ENCODE measurements around the gene SPTSSA.
A peak's percentile ranks its signal among the peaks of the same experiment; 100 is the strongest.

Gene SPTSSA

DNA sequence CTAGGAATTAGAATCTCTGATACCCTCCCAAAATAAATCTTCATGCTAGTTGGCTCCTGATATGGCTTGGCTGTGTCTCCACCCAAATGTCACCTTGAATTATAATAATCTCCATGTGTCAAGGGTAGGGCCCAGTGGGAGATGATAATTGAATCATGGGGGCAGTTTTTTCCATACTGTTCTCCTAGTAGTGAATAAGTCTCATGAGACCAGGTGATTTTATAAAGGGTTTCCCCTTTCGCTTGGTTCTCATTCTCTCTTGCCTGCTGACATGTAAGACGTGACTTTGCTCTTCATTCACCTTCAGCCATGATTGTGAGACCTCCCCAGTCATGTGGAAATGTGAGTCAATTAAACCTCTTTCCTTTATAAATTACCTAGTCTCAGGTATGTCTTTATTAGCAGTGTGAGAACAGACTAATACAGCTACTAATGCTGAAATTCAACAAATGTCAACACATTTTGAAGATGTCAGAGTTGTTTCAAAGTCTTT is 12.2 kb upstream of the SPTSSA start:
- Histone ChIP-seq H3K4me1 (no peaks in the 10 kb centered on the region), H3K4me2 (no peak overlapping the region), H3K36me3 (no peaks in the 10 kb centered on the region), H3K27ac (no peak overlapping the region), H3K9me3 (peaks cover 7% of the 10 kb centered on the region), H3K4me3 (no peak overlapping the region), H3K27me3 (no peaks in the 10 kb centered on the region), H4K20me1 (no peaks in the 10 kb centered on the region), H3K9ac (no peak overlapping the region)
- no peak for TF ChIP-seq Cebpa-rat (IDR thresholded peaks at IDR 0.05)

DNA sequence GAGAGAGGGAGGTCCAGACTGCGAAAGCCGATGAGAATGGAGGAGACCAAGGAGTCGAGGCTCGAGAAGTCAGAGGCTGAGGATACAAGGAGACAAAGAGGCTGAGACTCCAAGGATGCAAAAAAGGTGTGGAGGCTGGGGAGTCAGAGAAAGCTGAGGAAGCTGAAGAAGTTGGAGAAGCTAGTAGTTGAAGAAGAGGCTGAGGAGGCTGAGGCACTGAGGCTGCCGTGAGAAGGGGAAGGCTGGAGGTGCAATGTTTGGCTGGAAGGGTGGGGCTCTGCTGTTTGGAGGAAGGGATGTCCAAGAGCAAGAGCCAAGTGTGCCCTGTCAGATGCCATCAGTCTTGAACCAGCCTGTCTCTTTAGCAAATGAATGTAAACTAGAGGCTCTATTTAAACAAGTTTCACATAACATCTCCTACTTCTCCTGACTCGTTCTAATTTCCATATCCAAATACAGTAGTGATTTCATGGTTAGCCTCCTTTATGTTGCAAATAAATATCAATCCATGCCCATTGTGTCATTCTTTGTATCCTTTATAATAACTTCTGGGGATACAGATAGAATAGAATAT is 10.8 kb upstream of the SPTSSA start:
- Histone ChIP-seq H3K4me1 (no peaks in the 10 kb centered on the region), H3K36me3 (no peaks in the 10 kb centered on the region), H4K20me1 (no peaks in the 10 kb centered on the region), H3K4me2 (no peak overlapping the region), H3K27ac (no peak overlapping the region), H3K27me3 (no peaks in the 10 kb centered on the region), H3K4me3 (no peak overlapping the region), H3K9ac (no peak overlapping the region), H3K9me3 (peaks cover 7% of the 10 kb centered on the region)
- TF ChIP-seq Cebpa-rat (IDR thresholded peaks at IDR 0.05): no peak

DNA sequence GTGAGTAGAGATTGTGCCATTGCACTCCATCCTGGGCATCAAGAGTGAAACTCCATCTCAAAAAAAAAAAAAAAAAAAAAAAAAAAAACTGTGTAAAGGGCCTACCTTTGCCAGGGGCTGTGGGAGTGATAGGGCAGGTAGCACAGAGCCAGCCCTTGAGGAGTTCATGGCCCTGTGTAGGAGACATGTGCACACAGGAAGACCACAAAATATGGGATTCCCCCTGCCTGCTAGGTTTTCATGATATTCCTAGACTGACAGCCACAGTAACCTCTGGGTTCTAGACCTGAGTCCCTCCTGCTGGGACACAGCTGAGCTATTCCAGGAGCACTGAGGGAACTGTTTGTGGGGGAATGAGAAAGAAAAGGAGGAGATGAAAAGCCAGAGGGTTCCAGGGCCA is 8.3 kb upstream of the SPTSSA start:
- no peak overlapping the region for H3K27ac ChIP-seq
- no peaks in the 10 kb centered on the region for H4K20me1 ChIP-seq
- no peak overlapping the region for H3K4me3 ChIP-seq
- TF ChIP-seq Cebpa-rat (IDR thresholded peaks at IDR 0.05): no peak
- H3K9me3 ChIP-seq: no peaks in the 10 kb centered on the region
- H3K36me3 ChIP-seq: no peaks in the 10 kb centered on the region
- peaks cover 4% of the 10 kb centered on the region; the same call in 1 of the 2 replicates for H3K4me1 ChIP-seq
- H3K9ac ChIP-seq: no peak overlapping the region
- H3K27me3 ChIP-seq: no peaks in the 10 kb centered on the region
- no peak overlapping the region for H3K4me2 ChIP-seq

DNA sequence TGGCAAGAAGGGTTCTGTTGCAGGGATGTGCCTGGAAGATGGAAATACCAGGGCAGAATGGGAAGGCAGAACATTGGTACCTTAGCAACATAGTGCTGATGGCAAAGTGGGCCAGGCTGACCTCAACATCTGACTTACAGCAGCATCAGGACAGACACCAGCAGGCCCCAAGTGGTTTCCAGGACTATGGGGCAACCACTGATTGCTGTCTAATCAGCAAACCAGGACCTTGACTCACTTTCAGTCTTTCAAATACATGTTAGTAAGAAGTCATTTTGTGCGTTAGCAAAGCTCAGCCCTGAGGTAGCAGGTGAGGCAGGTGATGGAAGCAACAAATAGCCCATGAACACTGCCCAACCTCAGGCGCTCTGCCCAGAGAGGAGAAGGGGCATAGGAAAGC is 4.7 kb upstream of the SPTSSA start:
- Histone ChIP-seq H3K36me3 (no peaks in the 10 kb centered on the region), H3K4me3 (no peak overlapping the region), H3K9me3 (no peaks in the 10 kb centered on the region), H3K4me2 (no peak overlapping the region), H3K27ac (no peak overlapping the region), H3K9ac (no peak overlapping the region), H4K20me1 (no peaks in the 10 kb centered on the region), H3K4me1 (peaks cover 14% of the 10 kb centered on the region; the same call in 1 of the 2 replicates), H3K27me3 (no peaks in the 10 kb centered on the region)
- TF ChIP-seq Cebpa-rat (IDR thresholded peaks at IDR 0.05): no peak

DNA sequence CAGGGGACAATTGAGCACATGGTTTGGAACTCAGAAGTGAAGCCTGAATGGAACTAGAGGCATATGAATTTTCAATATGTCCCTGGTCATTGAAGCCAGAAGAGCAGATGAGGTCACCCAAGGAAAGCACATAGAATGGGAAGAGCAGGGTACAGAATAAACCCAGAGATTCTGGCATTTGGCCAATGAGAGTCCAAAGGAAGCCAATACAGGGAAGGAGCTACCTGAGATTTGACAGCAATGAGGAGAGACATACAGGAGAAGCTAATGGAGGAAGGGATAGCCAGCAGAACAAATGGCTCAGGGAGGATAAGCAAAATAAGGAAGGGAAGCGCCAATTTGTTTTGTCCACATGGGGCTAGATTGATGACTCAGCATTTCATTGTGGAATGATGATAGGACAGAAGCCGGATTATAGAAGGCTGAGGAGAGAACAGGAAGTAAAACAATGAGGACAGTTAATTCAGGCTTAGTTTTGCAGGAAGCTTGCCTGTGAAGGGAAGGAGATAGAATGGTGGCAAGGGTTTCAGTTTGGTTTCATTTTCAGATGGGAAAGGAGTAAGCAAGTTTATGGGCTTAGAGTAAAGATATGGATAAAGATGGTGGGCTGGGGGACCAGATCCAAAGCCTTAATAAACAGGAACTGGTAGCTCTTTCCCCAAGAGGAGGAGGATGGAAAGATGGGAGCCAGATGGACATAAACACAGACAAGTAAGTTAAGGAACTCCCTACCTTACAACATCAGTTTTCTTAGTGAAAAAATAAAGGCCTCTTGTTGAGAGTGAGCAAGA is 3.2 kb upstream of the SPTSSA start:
- Histone ChIP-seq H3K4me1 (peaks cover 24% of the 10 kb centered on the region), H3K4me3 (no peak overlapping the region), H3K27ac (no peak overlapping the region), H3K9ac (no peak overlapping the region), H3K27me3 (no peaks in the 10 kb centered on the region), H3K4me2 (peak overlapping the region; percentile 36), H3K9me3 (no peaks in the 10 kb centered on the region), H3K36me3 (no peaks in the 10 kb centered on the region), H4K20me1 (peaks cover 14% of the 10 kb centered on the region)
- no peak for TF ChIP-seq Cebpa-rat (IDR thresholded peaks at IDR 0.05)

DNA sequence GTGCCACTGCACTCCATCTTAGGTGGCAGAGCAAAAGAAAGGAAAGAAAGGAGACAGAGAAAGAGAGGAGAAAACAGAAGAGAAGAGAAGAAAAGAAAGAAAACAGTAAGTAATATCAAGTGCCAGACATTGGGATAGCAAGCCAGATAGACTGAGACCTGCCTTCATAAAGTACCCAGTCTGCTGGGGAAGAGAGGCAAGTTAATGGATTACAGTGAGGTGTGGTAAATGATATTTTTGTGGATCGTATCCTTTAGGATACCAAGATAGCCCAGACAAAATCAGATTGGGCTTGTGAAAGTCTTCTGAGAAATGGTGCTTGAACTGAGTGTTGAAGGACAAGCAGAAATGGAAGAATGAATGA is 1.5 kb upstream of the SPTSSA start:
- Histone ChIP-seq H3K27me3 (no peaks in the 10 kb centered on the region), H3K4me1 (peaks cover 31% of the 10 kb centered on the region), H3K9me3 (no peaks in the 10 kb centered on the region), H3K36me3 (no peaks in the 10 kb centered on the region), H4K20me1 (peaks cover 23% of the 10 kb centered on the region), H3K4me3 (no peak overlapping the region), H3K4me2 (no peak overlapping the region), H3K27ac (no peak overlapping the region), H3K9ac (no peak overlapping the region)
- TF ChIP-seq Cebpa-rat (IDR thresholded peaks at IDR 0.05): no peak

DNA sequence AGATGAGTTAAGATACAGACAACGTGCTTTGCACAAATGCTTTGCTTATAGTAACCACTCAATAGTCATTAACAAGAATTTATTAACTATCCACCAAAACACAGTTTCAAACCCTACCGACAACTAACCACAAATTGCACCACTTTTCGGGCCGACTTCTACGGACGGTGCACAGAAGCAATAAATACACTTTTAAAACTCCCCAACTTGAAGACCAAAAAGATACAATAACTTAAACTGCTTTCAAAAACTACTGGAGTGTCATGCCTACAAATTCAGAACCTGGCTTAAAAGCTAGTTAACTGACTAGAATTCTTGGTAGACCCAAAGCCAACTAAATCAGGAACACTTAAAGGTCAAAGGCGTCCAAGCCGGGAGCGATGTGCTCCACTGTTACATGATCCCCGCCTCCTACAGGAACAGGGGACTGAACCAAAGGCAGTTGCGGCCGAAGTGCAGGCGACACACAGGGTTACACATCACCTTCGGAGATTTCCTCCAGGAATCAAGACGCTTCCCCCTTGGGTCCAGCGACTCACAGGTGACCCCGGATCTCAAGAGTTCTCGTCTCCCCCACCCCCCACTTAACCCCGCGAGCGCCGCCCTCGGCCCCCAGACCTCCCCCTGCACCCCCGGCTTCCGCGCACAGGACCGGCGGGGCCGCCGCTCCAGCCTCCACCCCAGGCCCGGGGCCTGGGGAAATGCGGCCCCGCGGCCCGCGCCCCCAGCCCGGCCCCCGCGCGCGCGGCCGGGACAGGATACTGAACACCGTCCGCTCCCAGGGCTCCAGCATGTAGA is 507 bp downstream of the SPTSSA start:
- peak overlapping the region; percentile 82 for H3K27ac ChIP-seq
- peak overlapping the region; percentile 84 for H3K4me2 ChIP-seq
- H3K36me3 ChIP-seq: peaks cover 12% of the 10 kb centered on the region
- TF ChIP-seq Cebpa-rat (IDR thresholded peaks at IDR 0.05): no peak
- no peaks in the 10 kb centered on the region for H3K9me3 ChIP-seq
- H4K20me1 ChIP-seq: peaks cover 23% of the 10 kb centered on the region
- peak overlapping the region; percentile 88 for H3K9ac ChIP-seq
- no peaks in the 10 kb centered on the region for H3K27me3 ChIP-seq
- peaks cover 31% of the 10 kb centered on the region for H3K4me1 ChIP-seq
- H3K4me3 ChIP-seq: peak overlapping the region; percentile 83

DNA sequence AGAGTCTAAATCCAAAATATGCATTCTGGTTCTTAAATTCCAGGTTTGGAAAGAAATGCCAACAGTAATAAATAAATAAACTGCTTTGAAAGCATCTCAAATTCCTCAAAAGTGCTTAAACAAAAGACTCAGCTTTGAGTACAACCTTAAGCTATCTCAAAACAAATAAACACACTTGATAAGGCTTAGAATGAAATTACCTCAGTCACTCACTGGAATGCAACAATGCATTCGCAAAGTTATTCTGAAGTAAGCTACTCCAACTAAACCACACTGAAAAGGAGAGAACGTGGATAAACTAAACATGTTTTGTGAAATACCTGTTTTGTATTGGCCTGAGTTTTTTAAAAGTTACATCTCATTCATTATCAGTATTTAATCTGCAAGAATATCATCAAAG is 1.2 kb downstream of the SPTSSA start:
- Histone ChIP-seq H3K27ac (peak overlapping the region; percentile 82; the same call in 1 of the 2 replicates), H3K27me3 (no peaks in the 10 kb centered on the region), H3K4me3 (peak overlapping the region; percentile 83), H3K4me1 (peaks cover 31% of the 10 kb centered on the region), H3K4me2 (peak overlapping the region; percentile 84), H3K9ac (peak overlapping the region; percentile 88), H4K20me1 (peaks cover 23% of the 10 kb centered on the region), H3K36me3 (peaks cover 19% of the 10 kb centered on the region), H3K9me3 (no peaks in the 10 kb centered on the region)
- TF ChIP-seq Cebpa-rat (IDR thresholded peaks at IDR 0.05): no peak

DNA sequence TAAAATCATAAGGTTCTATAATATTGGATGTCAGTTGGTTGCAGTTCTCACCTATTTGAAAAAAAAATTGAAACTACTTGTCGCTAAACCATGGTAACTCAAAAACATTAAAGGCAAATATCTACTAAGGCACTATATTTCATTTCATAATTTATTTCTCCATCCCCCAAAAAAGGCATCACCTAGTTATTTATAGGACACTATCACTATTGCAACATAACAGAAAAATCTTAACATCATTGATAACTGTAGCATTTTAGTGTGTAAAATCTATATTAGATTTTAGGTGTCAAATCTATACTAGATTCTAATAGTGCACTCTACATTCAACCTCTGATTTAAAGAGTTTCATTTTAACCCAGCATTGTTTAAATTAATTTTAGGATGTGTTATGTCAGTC is 1.7 kb downstream of the SPTSSA start:
- TF ChIP-seq Cebpa-rat (IDR thresholded peaks at IDR 0.05): no peak; the same call in 1 of the 2 replicates
- Histone ChIP-seq H3K4me3 (peak overlapping the region; percentile 83; the same call in 1 of the 2 replicates), H3K36me3 (peaks cover 24% of the 10 kb centered on the region), H3K27ac (no peak overlapping the region), H3K9me3 (no peaks in the 10 kb centered on the region), H3K9ac (0 out of 2 replicates have a peak overlapping the region, but pooled peaks have one; percentile 88), H3K4me1 (peaks cover 27% of the 10 kb centered on the region), H4K20me1 (peaks cover 25% of the 10 kb centered on the region), H3K27me3 (no peaks in the 10 kb centered on the region), H3K4me2 (peak overlapping the region; percentile 84)

Measured in BLaER1 (cell line).